ENCODE data around the gene ENPP1. TPM values are rescaled to one million over a fixed set of nuclear protein-coding genes. Genes with fewer than 3 reads are reported as not detected.

The ENPP1 gene
- total RNA-seq, 3 donors from 2014 or later (not counting 1 experiment from before 2014, with no cell fraction given) = 0.45 to 0.85 (median 0.83) TPM

DNA sequence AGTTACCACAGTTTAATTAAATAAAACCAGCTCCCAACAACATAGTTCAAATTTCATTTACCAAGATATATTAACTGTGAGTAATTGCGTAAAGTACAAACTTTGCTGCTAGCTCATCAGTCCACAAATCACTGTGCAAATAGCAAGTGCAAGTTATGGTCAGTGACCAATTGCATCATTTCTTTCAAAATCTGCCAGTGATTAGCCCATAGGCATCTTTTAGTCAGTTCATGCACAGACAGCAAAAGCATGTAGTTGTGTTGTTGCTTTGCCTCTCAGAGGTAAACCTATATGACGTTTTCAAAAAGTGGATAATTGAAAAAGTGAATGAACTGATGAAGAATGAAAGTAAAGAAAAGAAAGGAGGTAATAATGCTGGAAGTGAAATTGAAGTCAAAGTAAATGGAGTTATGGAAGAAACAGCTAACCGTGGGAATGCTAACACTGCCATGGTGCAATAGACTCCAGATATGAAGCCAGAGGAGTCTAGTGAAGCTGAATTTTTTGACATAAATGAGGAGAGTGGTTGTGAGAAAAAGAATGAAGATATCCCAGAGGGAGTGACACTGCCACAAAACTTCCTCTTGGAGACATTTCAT lies 36.5 kb downstream of the ENPP1 start:
- intact Hi-C loops (cut with micrococcal nuclease) = no loop called here
- TF ChIP-seq, protein P1, sequence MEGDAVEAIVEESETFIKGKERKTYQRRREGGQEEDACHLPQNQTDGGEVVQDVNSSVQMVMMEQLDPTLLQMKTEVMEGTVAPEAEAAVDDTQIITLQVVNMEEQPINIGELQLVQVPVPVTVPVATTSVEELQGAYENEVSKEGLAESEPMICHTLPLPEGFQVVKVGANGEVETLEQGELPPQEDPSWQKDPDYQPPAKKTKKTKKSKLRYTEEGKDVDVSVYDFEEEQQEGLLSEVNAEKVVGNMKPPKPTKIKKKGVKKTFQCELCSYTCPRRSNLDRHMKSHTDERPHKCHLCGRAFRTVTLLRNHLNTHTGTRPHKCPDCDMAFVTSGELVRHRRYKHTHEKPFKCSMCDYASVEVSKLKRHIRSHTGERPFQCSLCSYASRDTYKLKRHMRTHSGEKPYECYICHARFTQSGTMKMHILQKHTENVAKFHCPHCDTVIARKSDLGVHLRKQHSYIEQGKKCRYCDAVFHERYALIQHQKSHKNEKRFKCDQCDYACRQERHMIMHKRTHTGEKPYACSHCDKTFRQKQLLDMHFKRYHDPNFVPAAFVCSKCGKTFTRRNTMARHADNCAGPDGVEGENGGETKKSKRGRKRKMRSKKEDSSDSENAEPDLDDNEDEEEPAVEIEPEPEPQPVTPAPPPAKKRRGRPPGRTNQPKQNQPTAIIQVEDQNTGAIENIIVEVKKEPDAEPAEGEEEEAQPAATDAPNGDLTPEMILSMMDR (IDR thresholded peaks at IDR 0.05) = no peak
- Histone ChIP-seq H3K36me3 (ENCODE audit: control insufficient read depth, insufficient read depth, low read length) (no peaks in the 10 kb centered on the region), H3K27me3 (ENCODE audit: control insufficient read depth, insufficient read depth, low read length) (no peaks in the 10 kb centered on the region), H3K4me3 (ENCODE audit: low read length) (no peak overlapping the region), H3K27ac (ENCODE audit: low read length) (no peak overlapping the region), H3K4me1 (ENCODE audit: control insufficient read depth, insufficient read depth, low read length) (no peaks in the 10 kb centered on the region), H3K9me3 (ENCODE audit: control insufficient read depth, insufficient read depth, low read length) (no peaks in the 10 kb centered on the region)
- DNase-seq = no peak
- H3K27ac Mint-ChIP-seq = no peak overlapping the region
- whole genome bisulfite sequencing (ENCODE audit: insufficient coverage) = 92% methylated on average over 3 of the region's 3 CpGs
- H3K4me1 Mint-ChIP-seq = no peaks in the 10 kb centered on the region
- no peak overlapping the region for H3K4me3 Mint-ChIP-seq
- no peak for ATAC-seq
- H3K9me3 Mint-ChIP-seq = peaks cover 0 to 2% of the 10 kb centered on the region in 2 donors
- peaks cover 16 to 17% of the 10 kb centered on the region in 2 donors for H3K27me3 Mint-ChIP-seq (ENCODE audit: low read depth in 2 of 2)
- no peaks in the 10 kb centered on the region for H3K36me3 Mint-ChIP-seq

DNA sequence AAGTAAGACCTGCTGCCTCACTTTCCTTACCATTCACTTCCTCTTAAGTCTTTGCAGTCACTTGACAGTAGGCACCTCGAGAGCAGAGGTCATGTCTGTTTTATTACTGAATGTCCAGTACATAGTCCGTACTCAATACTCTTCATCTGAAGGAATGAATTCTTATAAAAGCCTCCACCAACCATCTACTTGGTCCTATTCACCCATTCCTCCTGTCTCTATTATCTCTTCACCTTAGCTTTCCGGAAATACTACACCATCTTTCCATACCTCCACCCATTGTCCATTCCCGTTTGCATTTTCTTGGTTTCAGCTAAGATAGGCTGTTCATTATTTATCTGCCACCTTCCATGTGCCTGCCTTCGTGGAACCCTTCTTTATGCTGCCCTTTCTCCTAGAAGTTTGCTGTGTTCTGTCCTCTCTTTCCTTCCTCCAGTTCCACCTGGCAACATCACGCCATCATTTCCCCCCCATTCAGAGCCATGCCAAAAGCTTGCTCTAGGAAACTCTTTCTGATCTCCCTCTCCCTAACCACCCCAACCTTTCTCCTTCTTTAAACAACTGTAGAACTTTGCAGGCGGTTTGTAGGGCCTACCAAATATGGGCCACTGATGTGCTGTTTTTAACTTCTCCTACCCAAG lies 38.3 kb downstream of the ENPP1 start:
- Mint-ChIP-seq H3K4me3 (no peak overlapping the region), H3K4me1 (no peaks in the 10 kb centered on the region), H3K27ac (no peak overlapping the region), H3K27me3 (ENCODE audit: low read depth in 2 of 2) (peaks cover 16 to 17% of the 10 kb centered on the region in 2 donors), H3K9me3 (peaks cover 0 to 2% of the 10 kb centered on the region in 2 donors), H3K36me3 (no peaks in the 10 kb centered on the region)
- Histone ChIP-seq H3K36me3 (ENCODE audit: control insufficient read depth, insufficient read depth, low read length) (no peaks in the 10 kb centered on the region), H3K4me3 (ENCODE audit: low read length) (no peak overlapping the region), H3K9me3 (ENCODE audit: control insufficient read depth, insufficient read depth, low read length) (no peaks in the 10 kb centered on the region), H3K4me1 (ENCODE audit: control insufficient read depth, insufficient read depth, low read length) (no peaks in the 10 kb centered on the region), H3K27ac (ENCODE audit: low read length) (no peak overlapping the region), H3K27me3 (ENCODE audit: control insufficient read depth, insufficient read depth, low read length) (no peaks in the 10 kb centered on the region)
- DNase-seq = no peak
- no peak for ATAC-seq
- TF ChIP-seq, protein P1 (IDR thresholded peaks at IDR 0.05) = no peak
- intact Hi-C loops (cut with micrococcal nuclease) = no loop called here
- WGBS (ENCODE audit: insufficient coverage) = 86% methylated on average over 7 of the region's 7 CpGs

DNA sequence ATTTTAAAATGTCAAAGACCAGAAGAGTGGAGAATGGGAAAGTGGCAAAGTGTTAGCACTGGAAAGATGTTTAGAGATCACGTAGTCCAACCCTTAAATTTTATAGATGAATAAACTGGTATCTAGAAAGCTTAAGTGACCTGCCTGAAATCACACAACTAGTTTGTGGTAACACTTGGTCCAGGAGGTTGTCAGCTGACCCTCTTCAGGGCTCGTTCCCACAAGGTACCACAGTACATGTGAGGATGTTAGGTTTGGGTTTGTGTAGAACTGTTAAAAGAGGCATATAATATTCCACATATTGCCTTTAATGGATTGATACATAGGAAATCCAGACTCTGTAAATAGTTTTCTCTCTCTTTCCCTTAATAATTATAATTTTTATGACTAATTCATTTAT lies 39.1 kb downstream of the ENPP1 start:
- H3K36me3 ChIP-seq (ENCODE audit: control insufficient read depth, insufficient read depth, low read length) = no peaks in the 10 kb centered on the region
- H3K27me3 ChIP-seq (ENCODE audit: control insufficient read depth, insufficient read depth, low read length) = no peaks in the 10 kb centered on the region
- H3K27ac Mint-ChIP-seq = no peak overlapping the region
- H3K9me3 Mint-ChIP-seq = peaks cover 0 to 2% of the 10 kb centered on the region in 2 donors
- no peaks in the 10 kb centered on the region for H3K36me3 Mint-ChIP-seq
- H3K4me3 Mint-ChIP-seq = no peak overlapping the region
- H3K9me3 ChIP-seq (ENCODE audit: control insufficient read depth, insufficient read depth, low read length) = no peaks in the 10 kb centered on the region
- TF ChIP-seq, protein P1 (IDR thresholded peaks at IDR 0.05) = no peak
- no peak overlapping the region for H3K27ac ChIP-seq (ENCODE audit: low read length)
- DNase-seq (no peak), ATAC-seq (no peak)
- H3K4me1 ChIP-seq (ENCODE audit: control insufficient read depth, insufficient read depth, low read length) = no peaks in the 10 kb centered on the region
- H3K4me1 Mint-ChIP-seq = no peaks in the 10 kb centered on the region
- peaks cover 16 to 17% of the 10 kb centered on the region in 2 donors for H3K27me3 Mint-ChIP-seq (ENCODE audit: low read depth in 2 of 2)
- WGBS (ENCODE audit: insufficient coverage) = 93% methylated on average over 1 of the region's 2 CpGs
- intact Hi-C loops (cut with micrococcal nuclease) = no loop called here
- H3K4me3 ChIP-seq (ENCODE audit: low read length) = no peak overlapping the region

Measured in natural killer cell (primary cell).